ENCODE results near the gene TIMM44.

TIMM44 gene

DNA sequence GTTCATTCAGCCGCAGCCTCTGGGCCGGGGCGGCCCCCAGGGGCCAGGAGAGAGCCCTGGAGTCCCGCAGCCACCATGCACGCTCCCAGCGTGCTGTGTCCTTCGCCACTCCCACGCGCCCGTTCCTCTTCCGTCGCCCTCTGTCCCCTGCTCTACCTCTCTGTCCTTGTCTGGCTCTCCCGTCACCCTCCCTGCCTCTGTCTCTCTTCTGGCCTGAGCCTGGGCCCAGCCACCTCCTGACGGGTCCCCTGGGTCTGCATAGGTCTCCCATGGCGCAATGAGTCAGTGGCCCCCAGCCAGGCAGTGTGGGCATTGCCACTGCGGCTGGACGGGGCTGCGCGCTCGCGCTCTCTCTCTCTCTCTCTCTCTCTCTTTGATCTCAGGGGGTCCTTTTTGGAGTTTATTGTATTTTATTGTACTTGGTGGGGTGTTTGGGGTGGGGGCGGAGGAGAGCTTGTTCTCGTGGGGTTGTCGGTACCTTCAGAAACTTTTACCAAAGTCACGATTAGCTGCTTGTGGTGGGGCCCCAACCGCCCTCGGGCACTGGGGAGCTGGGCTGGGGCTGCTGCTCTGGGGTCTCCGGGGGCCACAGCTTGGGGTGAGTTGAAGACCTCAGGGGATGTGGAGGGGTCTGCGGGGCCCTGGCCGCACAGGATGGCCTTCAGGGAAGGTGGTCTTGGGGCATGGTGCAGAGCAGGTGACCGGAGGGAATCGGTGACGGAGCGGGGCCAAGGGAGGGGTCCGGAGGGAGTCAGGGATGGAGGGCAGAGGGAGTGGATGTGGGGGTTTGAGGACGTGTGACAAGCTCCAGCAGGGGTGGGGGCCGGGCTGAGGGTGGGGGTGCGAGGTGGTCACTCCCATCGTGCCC lies 30.5 kb downstream of the TIMM44 start:
- DNase-seq, result no peak

DNA sequence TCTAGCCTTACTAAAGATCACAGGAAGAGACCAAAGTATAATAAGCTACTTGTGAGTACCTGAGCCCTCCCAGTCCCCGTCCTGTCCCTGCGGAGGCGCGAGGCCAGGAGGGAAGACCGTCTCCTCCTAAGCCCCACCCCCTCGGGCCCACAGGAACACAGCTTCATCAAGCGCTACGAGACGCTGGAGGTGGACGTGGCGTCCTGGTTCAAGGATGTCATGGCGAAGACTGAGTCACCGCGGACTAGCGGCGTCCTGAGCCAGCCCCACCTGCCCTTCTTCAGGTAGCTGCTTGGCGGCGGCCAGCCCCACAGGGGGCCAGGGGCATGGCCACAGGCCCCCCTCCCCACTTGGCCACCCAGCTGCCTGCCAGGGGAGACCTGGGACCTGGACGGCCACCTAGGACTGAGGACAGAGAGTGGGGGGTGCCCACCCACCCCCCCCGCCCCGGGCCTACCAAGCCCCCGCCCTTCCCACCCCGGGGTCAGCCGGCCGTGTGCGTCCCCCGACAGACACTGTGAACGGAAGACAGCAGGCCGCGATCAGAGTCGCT lies 31.2 kb downstream of the TIMM44 start:
- DNase-seq, result no peak

DNA sequence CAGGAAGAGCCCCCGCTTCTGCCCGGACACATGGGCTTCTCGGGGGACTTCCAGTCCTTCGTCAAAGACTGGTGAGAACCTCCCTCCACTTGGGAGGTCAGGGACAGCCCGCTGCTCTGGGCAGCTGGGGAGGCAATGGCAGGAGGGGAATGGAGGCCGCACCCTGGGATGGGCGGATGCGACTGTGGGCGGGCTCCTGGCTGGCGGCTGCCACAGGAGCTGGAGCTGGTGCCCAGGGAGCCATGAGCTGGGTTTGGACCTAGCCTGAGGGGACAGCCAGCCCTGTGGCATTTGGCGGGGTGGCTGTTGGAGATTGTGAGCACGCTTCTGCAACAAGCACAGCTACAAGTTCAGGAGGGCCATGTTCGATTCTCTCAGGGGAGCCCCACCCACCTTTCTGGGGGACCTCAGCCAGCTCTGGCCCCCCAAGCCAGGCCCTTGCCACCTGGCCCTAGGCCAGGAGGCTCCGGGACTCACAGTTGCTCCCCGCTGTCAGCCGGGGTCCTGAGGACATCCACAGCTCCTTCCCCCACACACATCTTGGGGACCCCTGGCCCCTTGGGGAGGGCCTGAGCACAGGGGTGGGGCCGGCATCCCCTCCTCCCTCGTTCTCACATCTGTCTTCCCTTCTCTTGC lies 31.8 kb downstream of the TIMM44 start:
- DNase-seq, result no peak

DNA sequence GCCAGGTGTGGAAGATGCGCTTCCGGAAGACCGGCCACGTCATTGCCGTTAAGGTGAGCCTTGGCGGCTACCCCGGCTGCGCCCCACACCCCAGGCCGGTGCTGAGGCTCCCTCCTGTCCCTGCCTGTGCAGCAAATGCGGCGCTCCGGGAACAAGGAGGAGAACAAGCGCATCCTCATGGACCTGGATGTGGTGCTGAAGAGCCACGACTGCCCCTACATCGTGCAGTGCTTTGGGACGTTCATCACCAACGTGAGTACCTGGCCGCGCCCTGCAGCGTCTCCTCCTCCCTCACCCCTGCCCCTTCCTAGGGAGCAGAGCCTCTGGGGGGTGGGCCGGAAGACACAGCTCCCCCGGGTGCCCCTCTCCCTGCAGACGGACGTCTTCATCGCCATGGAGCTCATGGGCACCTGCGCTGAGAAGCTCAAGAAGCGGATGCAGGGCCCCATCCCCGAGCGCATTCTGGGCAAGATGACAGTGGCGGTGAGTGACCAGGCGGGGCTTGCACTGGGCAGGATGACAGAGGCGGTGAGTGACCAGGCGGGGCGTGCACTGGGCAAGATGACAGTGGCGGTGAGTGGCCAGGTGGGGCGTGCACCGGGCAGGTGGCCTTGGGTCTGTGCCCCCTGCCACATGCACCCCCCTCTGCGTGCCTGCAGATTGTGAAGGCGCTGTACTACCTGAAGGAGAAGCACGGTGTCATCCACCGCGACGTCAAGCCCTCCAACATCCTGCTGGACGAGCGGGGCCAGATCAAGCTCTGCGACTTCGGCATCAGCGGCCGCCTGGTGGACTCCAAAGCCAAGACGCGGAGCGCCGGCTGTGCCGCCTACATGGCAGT lies 32.9 kb downstream of the TIMM44 start:
- DNase-seq, result no peak

DNA sequence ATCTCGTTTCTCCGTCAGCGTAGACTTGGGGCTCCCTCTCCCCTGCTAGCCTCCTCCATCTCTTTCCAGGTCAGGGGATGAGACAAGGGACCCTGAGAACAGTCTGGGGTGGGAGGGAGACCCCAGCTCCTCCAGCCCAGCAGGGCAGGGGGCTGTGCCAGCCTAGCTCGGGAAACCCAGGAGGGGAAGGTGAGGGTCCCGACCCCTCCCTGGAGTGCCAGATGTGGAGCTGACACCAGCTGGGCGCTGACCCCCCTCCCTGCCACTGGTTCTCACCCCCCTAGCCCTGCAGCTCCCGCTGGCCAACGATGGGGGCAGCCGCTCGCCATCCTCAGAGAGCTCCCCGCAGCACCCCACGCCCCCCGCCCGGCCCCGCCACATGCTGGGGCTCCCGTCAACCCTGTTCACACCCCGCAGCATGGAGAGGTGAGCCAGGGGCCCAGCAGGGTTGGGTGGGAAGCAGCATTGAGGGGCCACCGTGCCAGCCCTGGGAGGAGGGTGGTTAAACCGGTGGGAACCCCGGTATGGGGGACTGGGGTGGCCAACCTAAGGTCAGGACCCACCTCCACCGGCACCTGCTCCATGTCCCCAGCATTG lies 33.9 kb downstream of the TIMM44 start:
- no peak for DNase-seq

DNA sequence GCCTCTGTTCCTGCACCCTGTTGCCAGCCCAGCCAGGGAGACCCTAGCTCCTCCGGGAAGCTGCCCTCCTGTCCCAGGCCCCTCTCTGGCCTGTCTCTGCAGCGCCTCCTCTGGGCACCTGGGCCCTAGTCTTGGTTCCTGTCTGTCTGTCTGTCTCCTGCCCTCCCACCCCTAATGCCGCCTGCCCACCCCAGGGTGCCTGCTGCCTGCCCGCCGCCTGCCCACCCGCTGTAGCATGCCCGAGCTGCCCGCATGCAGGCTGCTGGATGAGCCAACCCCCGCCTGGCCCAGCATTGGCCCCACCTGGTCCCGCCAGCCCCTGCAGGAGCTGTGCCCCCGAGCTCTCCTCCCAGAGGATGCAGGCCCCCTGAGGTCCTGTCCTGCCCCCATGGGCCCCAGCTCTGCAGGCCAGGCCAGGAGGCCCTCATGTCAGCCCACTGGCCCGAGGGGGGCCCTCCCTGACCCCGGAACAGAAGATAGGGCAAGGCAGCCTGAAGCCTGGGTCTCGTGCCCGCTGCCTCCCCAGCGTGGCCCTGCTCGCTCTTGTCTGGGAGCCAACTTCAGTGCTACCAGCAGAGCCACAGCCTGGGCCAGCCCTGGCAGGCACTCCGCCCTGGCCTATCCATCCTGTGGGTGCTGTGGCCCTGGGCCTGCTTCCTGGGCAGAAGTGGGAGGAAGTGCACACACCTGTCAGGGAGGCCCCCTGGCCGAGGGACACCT lies 34.6 kb downstream of the TIMM44 start:
- DNase-seq, result no peak

DNA sequence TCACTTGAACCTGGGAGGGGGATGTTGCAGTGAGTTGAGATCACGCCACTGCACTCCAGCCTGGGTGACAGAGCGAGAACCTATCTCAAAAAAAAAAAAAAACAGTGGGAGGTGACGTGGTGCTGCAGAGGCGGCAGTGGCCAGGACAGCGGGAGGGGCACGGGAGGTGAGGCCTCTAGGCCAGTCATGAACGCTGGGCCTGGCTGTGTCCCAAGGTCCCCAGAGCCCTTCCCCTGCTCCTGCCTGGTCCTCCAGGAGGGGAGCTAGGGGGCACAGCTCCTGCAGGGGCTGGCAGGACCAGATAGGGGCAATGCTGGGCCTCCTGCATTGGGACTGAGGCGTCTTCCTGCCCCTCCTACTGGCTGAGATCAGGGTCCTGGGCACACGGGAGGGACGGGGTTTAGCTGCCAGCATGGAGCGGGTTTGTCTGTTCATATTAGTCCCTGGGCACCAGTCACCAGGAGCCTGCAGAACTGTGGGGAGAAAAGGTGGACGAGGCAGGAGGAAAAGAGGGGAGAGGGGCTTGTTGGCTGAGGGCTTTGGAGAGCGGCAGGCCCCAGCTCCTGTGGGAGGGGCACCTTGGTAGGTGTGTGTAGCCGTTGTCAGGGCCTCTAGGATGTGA lies 35.3 kb downstream of the TIMM44 start:
- DNase-seq, result no peak

DNA sequence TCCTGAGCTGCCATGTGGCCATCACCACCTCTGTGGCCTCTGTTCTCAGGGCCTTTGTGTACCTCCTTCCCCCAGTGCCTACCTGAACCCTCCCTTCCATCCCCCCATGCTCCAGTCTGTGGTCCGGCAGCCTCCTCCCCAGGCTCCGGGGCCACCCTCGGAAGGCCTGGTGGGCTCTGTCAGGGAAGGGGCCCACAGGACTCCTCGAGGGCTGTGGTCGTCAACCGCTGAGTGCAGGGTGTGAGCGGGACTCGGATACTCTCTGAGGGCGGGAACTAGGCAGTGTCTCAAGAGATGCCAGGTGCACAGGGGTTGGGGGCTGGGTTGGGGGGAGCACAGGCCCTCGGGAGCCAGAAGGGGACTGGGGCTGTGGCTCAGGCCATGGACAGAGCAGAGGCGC lies 35.9 kb downstream of the TIMM44 start:
- no peak for DNase-seq

DNA sequence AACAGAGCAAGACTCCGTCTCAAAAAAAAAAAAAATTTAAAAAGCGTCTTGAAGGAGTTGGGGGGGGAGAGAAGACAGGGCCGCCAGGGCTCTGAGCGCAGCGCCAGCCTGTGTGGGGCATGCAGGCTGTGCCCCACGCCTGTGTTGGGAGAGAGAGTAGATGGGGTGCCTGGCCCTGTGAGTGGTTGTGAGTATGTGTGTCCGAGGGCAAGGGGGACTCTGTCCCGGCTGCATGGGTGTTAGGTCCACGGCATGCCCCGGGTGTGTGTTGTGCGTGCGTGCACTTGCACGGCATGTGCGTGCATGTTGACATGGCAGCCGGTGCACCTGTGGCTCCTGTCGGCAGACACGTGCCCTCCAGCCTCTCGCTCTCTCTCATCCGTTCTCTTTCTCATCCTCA lies 36.3 kb downstream of the TIMM44 start:
- DNase-seq, result no peak

DNA sequence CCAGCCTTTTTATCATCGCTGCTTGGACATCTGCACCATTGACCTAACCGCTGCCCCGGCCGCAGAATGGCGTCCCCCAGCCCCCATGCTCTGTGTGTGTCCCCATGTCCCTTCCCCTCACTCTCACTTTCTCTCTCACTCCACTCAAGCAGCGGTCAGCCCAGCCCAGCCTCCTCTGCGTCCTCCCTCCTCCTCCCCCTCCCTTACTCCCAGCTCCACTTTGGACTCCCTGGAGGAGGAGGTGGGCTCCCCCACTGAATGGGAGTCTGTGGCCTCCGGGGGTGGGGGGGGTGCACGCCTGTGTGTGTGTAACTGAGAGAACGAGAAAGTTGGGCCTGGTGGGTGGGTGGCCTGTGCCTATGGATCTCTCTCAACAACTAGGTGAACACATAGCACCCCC lies 37.6 kb downstream of the TIMM44 start:
- DNase-seq, result no peak

DNA sequence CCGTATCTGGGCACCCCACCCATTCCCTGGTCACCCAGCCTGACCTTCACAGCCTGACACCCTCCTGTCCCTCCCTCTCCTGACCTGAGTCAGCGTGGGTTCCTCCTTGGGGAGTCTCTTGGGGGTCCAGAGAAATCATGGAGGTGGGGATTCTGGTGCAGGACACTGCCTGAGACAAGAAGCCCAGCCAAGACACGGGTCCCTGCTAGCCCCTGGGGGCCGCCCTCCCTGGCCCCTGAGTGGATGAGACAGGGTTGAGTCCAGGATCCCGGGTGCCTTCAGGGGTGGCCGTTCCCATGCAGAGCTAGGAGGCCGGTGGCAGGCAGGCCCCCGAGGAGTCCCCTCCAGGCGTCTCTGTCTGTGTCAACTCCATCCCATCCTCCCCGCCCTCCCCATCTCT lies 38.2 kb downstream of the TIMM44 start:
- DNase-seq, result no peak

DNA sequence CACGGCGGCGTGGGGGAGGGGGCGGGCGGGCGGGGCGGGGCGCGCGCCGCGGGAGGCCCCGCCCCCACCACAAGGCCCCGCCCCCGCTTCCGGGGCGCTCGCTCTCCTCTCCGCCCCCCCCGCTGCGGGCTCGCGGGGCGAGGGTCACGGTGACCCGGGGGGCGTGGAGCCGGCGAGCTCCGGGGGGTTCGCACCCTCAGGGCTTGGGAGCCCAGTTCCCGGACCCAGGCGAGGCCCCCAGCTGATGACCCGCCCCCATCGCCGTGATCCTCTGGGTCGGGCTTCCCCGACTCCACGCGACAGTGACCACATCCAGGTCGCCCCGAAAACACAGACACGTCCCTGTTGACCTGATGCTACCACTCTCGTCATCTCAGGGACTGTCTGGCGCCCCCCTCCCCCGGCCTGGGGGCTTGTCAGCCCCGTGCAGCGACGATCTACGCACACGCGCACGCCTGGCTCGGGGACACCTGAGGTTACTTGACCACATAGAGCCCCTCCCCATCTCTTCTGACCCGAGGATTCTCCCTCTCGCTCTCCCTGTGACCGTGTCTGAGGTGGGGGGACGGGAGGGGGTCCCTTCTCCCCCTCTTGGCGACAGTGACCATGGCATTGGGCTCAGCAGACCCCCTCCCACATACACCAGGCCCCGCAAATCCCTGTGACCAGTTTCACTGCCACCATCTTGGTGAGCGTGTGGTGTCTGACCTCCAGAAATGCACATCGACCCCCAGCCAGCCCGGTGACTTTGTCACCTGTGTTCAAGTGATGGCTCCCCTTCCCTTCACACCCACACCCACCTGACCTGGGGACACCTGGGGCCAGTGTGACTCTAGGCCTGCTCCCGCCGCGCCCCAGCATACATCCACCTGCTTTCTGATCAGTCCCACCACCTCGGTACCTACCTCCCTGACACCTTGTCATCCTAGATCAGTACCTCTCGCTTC lies 39.1 kb downstream of the TIMM44 start:
- peak; percentile 65 to 77 (median 70) for DNase-seq

DNA sequence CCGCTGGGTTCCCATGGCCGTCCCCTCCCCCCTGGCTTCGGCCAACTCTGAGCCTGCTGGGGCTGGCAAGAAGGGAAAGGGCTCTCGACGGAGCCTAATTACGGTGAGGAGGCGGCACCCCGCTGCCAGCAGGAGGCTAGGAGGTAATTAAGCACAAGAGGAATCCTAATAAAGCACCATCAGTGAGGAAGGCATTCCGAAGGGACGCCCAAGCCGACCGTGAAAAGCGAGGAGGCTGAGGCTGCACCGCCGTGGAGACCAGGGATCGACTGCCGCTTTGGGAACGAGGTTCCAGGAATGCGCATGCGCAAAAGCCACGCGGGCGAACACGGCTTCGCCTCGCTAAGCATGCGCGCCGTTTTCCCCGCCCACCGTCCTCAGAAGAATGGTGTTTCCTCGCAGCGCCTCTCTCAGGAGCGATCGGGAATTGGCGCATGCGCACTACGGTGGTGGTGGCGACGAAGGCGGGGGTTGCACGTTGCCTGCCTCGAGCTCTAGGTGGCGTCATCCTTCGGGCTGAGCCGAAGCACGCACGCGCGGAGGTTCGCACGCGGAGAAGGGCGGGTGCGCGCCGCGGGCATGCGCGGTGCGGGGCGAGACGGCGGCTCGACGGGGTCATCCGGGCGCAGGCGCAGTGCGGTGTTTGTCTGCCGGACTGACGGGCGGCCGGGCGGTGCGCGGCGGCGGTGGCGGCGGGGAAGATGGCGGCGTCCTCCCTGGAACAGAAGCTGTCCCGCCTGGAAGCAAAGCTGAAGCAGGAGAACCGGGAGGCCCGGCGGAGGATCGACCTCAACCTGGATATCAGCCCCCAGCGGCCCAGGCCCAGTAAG lies 40.0 kb downstream of the TIMM44 start, which contains the start of gene MAP2K7:
Gene MAP2K7, plus strand, starts transcription at position 634 of the 830 bp plus-strand sequence. Its CDS starts 68 bp downstream, at position 702.
- DNase-seq, result peak; percentile 100

DNA sequence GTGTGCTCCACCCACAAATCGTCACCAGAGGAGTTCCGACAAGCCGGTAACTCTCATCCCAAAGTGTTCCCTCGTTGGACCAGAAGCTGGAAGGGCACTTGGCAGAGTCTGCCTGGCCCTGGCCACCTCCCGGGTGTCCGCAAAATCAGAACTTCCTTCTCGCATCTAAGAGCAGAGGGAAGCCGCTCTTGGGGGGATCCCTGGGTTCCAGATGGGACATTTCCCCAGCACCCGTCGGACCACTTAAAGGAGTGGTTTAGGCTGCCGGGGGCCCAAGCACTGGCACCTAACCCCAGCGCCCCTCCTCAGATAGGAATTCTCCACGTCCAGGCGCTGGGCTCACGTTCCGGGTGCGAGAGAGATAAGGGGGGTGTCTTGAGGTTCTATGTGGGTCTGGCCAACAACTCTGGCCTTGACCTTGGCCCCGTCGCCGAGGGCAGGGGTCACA lies 40.6 kb downstream of the TIMM44 start:
- no peak for DNase-seq

DNA sequence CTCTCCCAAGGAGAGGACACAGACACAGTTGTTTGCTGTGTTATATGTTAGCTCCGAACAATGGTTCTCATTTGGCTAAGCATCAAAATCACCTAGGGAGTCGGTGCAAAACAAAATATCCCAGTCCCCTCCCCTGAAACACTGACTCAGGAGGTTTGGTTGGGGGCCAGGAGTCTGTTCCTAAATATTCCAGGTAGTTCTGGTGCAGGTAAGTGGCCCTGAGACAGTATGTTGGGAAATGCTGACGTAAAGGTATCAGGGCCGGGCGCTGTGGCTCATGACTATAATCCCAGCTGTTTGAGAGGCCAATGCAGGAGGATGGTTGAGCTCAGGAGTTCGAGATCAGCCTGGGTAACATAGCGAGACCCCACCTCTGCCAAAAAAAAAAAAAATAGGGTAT lies 42.1 kb downstream of the TIMM44 start:
- no peak for DNase-seq

DNA sequence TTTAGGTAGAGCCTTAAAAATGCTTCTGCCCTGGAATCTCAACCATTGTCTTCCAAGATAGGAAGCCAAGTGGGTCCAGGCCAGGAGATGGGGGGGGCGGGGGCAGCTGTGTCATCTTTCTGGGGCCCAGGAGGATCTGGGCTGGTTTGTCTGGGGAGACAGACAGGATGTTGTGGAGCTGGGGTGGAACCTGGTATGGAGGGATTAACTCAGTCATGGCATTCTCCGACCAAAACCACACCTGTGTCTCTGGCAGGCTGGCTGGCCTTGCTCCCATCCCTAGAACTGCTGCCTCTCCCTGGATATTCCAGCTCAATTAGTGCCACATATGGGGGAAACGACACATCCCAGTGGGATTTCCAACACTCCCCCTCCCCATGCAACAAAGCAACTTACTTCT lies 42.5 kb downstream of the TIMM44 start:
- DNase-seq, result no peak

DNA sequence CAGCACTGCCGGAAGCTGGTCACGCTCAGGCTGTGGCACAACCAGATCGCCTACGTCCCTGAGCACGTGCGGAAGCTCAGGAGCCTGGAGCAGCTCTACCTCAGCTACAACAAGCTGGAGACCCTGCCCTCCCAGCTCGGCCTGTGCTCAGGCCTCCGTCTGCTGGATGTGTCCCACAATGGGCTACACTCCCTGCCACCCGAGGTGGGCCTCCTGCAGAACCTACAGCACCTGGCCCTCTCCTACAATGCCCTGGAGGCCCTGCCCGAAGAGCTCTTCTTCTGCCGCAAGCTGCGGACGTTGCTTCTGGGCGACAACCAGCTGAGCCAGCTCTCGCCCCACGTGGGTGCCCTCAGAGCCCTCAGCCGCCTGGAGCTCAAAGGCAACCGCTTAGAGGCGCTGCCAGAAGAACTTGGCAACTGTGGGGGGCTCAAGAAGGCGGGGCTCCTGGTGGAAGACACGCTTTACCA lies 43.0 kb downstream of the TIMM44 start:
- no peak for DNase-seq

DNA sequence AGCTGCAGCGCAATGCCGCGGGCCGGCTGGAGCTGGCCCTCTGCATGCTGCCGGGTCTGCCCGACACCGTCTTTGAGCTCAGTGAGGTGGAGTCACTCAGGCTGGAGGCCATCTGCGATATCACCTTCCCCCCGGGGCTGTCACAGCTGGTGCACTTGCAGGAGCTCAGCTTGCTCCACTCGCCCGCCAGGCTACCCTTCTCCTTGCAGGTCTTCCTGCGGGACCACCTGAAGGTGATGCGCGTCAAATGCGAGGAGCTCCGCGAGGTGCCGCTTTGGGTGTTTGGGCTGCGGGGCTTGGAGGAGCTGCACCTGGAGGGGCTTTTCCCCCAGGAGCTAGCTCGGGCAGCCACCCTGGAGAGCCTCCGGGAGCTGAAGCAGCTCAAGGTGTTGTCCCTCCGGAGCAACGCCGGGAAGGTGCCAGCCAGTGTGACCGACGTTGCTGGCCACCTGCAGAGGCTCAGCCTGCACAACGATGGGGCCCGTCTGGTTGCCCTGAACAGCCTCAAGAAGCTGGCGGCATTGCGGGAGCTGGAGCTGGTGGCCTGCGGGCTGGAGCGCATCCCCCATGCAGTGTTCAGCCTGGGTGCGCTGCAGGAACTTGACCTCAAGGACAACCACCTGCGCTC lies 43.6 kb downstream of the TIMM44 start:
- no peak for DNase-seq

DNA sequence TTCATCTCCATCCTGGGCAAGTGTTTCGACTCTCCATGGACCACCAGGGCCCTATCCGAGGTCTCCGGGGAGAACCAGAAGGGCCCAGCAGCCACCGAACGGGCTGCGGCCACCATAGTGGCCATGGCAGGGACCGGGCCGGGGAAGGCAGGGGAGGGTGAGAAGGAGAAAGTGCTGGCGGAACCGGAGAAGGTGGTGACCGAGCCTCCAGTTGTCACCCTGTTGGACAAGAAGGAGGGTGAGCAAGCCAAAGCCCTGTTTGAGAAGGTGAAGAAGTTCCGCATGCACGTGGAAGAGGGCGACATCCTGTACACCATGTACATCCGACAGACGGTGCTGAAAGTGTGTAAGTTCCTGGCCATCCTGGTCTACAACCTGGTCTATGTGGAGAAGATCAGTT lies 44.5 kb downstream of the TIMM44 start:
- no peak for DNase-seq

Data from T-helper 1 cell (primary cell).